Karpas-422 (cell line): ENCODE measurements around the gene MMP1. TPM values are rescaled to one million over a fixed set of nuclear protein-coding genes. Genes with fewer than 3 reads are reported as not detected.

ENCODE experiments used
- DNase-seq: peaks from one replicate; pipeline ENCODE4 v3.0.0-alpha.2; 2015
- H2AFZ ChIP-seq: fragments of 200-600 bp; sonication (generic); 2 replicates; pipeline ENCODE4 v1.6.1; 2014; ENCODE audit warnings: antibody characterized with exemption, low read length, mixed read lengths
- H3K27ac ChIP-seq: fragments of 200-600 bp; sonication (generic); 2 replicates; pipeline ENCODE4 v1.5.1; 2014; ENCODE audit warnings: mild to moderate bottlenecking, low read length, moderate library complexity
- H3K27me3 ChIP-seq: fragments of 200-600 bp; sonication (generic); 2 replicates; pipeline ENCODE4 v1.6.1; 2014; ENCODE audit warnings: low read length, mixed read lengths
- H3K36me3 ChIP-seq: fragments of 200-600 bp; sonication (generic); 2 replicates; pipeline ENCODE4 v1.6.1; 2014; ENCODE audit warnings: low read length, mixed read lengths; ENCODE audit not compliant: insufficient read depth
- H3K4me1 ChIP-seq: fragments of 200-600 bp; sonication (generic); 2 replicates; pipeline ENCODE4 v1.6.1; 2014; ENCODE audit warnings: mild to moderate bottlenecking, low read length, mixed read lengths
- H3K4me2 ChIP-seq: fragments of 200-600 bp; sonication (generic); 2 replicates; pipeline ENCODE4 v1.6.1; 2014; ENCODE audit warnings: low read length, low read depth, mild to moderate bottlenecking; ENCODE audit not compliant: poor library complexity, severe bottlenecking
- H3K4me3 ChIP-seq: fragments of 200-600 bp; sonication (generic); 2 replicates; pipeline ENCODE4 v1.5.1; 2014; ENCODE audit warnings: mild to moderate bottlenecking, antibody characterized with exemption, low read length, mixed read lengths
- H3K79me2 ChIP-seq: fragments of 200-600 bp; sonication (generic); 2 replicates; pipeline ENCODE4 v1.6.1; 2014; ENCODE audit warnings: mild to moderate bottlenecking, low read length, mixed read lengths
- H3K9ac ChIP-seq: fragments of 200-600 bp; sonication (generic); 2 replicates; pipeline ENCODE4 v1.6.0; 2014; ENCODE audit warnings: low read length
- H3K9me2 ChIP-seq: fragments of 200-600 bp; sonication (generic), shearing (Covaris generic); replicated peaks from 2 replicates; pipeline ENCODE4 v1.6.0; 2014; ENCODE audit warnings: mild to moderate bottlenecking, low read length, moderate library complexity; ENCODE audit not compliant: insufficient read depth
- H3K9me3 ChIP-seq: fragments of 300-700, 200-600 bp; sonication (generic); 2 replicates; pipeline ENCODE4 v1.6.1; 2014; ENCODE audit warnings: low read length, mixed read lengths
- H4K20me1 ChIP-seq: fragments of 200-600 bp; sonication (generic); 2 replicates; pipeline ENCODE4 v1.6.1; 2014; ENCODE audit warnings: mild to moderate bottlenecking, antibody characterized with exemption, low read length, low read depth; ENCODE audit not compliant: insufficient read depth
- total RNA-seq: library from RNA; depleted of rRNA; stranded (reverse); fragments of >200 nt; shearing (Covaris generic); gene quantifications from 2 replicates; pipeline ENCODE4 v1.2.3, GENCODE V29; 2014; ENCODE audit warnings: low replicate concordance

Gene MMP1
- total RNA-seq, 1 experiment from 2014 or later, result not detected

- no peak overlapping the region for H3K4me3 ChIP-seq
- H3K27me3 ChIP-seq, result no peaks in the 10 kb centered on the region
- H3K4me2 ChIP-seq, result no peak overlapping the region
- H3K27ac ChIP-seq, result no peak overlapping the region
- no peaks in the 10 kb centered on the region for H3K9me2 ChIP-seq
- no peaks in the 10 kb centered on the region for H3K36me3 ChIP-seq
- H4K20me1 ChIP-seq, result no peaks in the 10 kb centered on the region
- H3K9ac ChIP-seq, result no peak overlapping the region
- no peaks in the 10 kb centered on the region for H3K4me1 ChIP-seq
- DNase-seq, result no peak
- no peaks in the 10 kb centered on the region for H3K9me3 ChIP-seq
- no peak overlapping the region for H2AFZ ChIP-seq
- H3K79me2 ChIP-seq, result no peaks in the 10 kb centered on the region
Observed at GRCh38 chr11:102833731-102834130, 35.8 kb upstream of the MMP1 start.

- no peak overlapping the region for H3K27ac ChIP-seq
- no peaks in the 10 kb centered on the region for H4K20me1 ChIP-seq
- H3K27me3 ChIP-seq, result no peaks in the 10 kb centered on the region
- H3K36me3 ChIP-seq, result no peaks in the 10 kb centered on the region
- H3K9me3 ChIP-seq, result no peaks in the 10 kb centered on the region
- no peak overlapping the region for H3K9ac ChIP-seq
- no peak overlapping the region for H3K4me3 ChIP-seq
- H3K4me1 ChIP-seq, result no peaks in the 10 kb centered on the region
- H3K79me2 ChIP-seq, result no peaks in the 10 kb centered on the region
- no peaks in the 10 kb centered on the region for H3K9me2 ChIP-seq
- no peak overlapping the region for H3K4me2 ChIP-seq
- no peak overlapping the region for H2AFZ ChIP-seq
- DNase-seq, result no peak
Observed at GRCh38 chr11:102832612-102833011, 34.7 kb upstream of the MMP1 start.

GRCh38 chr11:102831489-102832440, 33.8 kb upstream of the MMP1 start:
- H4K20me1 ChIP-seq, result no peaks in the 10 kb centered on the region
- no peaks in the 10 kb centered on the region for H3K36me3 ChIP-seq
- no peak overlapping the region for H2AFZ ChIP-seq
- H3K9me2 ChIP-seq, result no peaks in the 10 kb centered on the region
- no peak overlapping the region for H3K4me2 ChIP-seq
- H3K9ac ChIP-seq, result no peak overlapping the region
- no peak for DNase-seq
- H3K4me1 ChIP-seq, result no peaks in the 10 kb centered on the region
- no peaks in the 10 kb centered on the region for H3K9me3 ChIP-seq
- no peak overlapping the region for H3K4me3 ChIP-seq
- H3K27me3 ChIP-seq, result no peaks in the 10 kb centered on the region
- H3K79me2 ChIP-seq, result no peaks in the 10 kb centered on the region
- H3K27ac ChIP-seq, result no peak overlapping the region

GRCh38 chr11:102831128-102831488, 33.1 kb upstream of the MMP1 start:
- no peak for DNase-seq
- Histone ChIP-seq H3K9me2 (no peaks in the 10 kb centered on the region), H3K4me2 (no peak overlapping the region)

GRCh38 chr11:102830001-102830727, 32.2 kb upstream of the MMP1 start:
- no peak overlapping the region for H2AFZ ChIP-seq
- no peaks in the 10 kb centered on the region for H3K9me3 ChIP-seq
- H3K27me3 ChIP-seq, result no peaks in the 10 kb centered on the region
- H4K20me1 ChIP-seq, result no peaks in the 10 kb centered on the region
- no peak overlapping the region for H3K4me2 ChIP-seq
- no peak overlapping the region for H3K27ac ChIP-seq
- H3K4me3 ChIP-seq, result no peak overlapping the region
- H3K4me1 ChIP-seq, result no peaks in the 10 kb centered on the region
- H3K36me3 ChIP-seq, result no peaks in the 10 kb centered on the region
- no peak for DNase-seq
- no peaks in the 10 kb centered on the region for H3K9me2 ChIP-seq
- H3K79me2 ChIP-seq, result no peaks in the 10 kb centered on the region
- H3K9ac ChIP-seq, result no peak overlapping the region

More at GRCh38 chr11:102831128-102831488, 33.1 kb upstream of the MMP1 start:
- Histone ChIP-seq H3K4me3 (no peak overlapping the region), H3K9me3 (no peaks in the 10 kb centered on the region), H4K20me1 (no peaks in the 10 kb centered on the region), H3K27me3 (no peaks in the 10 kb centered on the region), H3K36me3 (no peaks in the 10 kb centered on the region), H3K9ac (no peak overlapping the region), H3K27ac (no peak overlapping the region), H3K4me1 (no peaks in the 10 kb centered on the region), H2AFZ (no peak overlapping the region), H3K79me2 (no peaks in the 10 kb centered on the region)

- Histone ChIP-seq H3K4me1 (no peaks in the 10 kb centered on the region), H3K9me2 (no peaks in the 10 kb centered on the region), H2AFZ (no peak overlapping the region), H3K4me2 (no peak overlapping the region), H3K27ac (no peak overlapping the region), H3K9me3 (no peaks in the 10 kb centered on the region), H4K20me1 (no peaks in the 10 kb centered on the region), H3K79me2 (no peaks in the 10 kb centered on the region), H3K36me3 (no peaks in the 10 kb centered on the region), H3K27me3 (no peaks in the 10 kb centered on the region), H3K9ac (no peak overlapping the region), H3K4me3 (no peak overlapping the region)
- DNase-seq, result no peak
Observed at GRCh38 chr11:102829316-102830000, 31.5 kb upstream of the MMP1 start.

- Histone ChIP-seq H3K9ac (no peak overlapping the region), H3K79me2 (no peaks in the 10 kb centered on the region), H3K36me3 (no peaks in the 10 kb centered on the region), H3K4me2 (no peak overlapping the region), H3K27ac (no peak overlapping the region), H3K9me3 (no peaks in the 10 kb centered on the region), H4K20me1 (no peaks in the 10 kb centered on the region; the same call in 1 of the 2 replicates), H3K4me1 (no peaks in the 10 kb centered on the region), H3K27me3 (no peaks in the 10 kb centered on the region), H2AFZ (no peak overlapping the region), H3K9me2 (no peaks in the 10 kb centered on the region), H3K4me3 (no peak overlapping the region)
- DNase-seq, result no peak
Observed at GRCh38 chr11:102824556-102824955, 26.6 kb upstream of the MMP1 start.

GRCh38 chr11:102819491-102819890, 21.5 kb upstream of the MMP1 start:
- Histone ChIP-seq H3K4me1 (no peaks in the 10 kb centered on the region), H3K36me3 (no peaks in the 10 kb centered on the region), H4K20me1 (no peaks in the 10 kb centered on the region; the same call in 1 of the 2 replicates), H3K4me2 (no peak overlapping the region), H3K4me3 (no peak overlapping the region), H2AFZ (no peak overlapping the region), H3K27ac (no peak overlapping the region), H3K9me3 (no peaks in the 10 kb centered on the region), H3K9me2 (no peaks in the 10 kb centered on the region), H3K27me3 (no peaks in the 10 kb centered on the region), H3K79me2 (no peaks in the 10 kb centered on the region), H3K9ac (no peak overlapping the region)
- DNase-seq, result no peak
